Measurements from ENCODE around the gene ARHGAP40. TPM values are rescaled to one million over a fixed set of nuclear protein-coding genes. Genes with fewer than 3 reads are reported as not detected.

Gene ARHGAP40
- total and polyA plus RNA-seq, 7 experiments from 2014 or later: not detected

- intact Hi-C loops (cut with micrococcal nuclease): no loop called here
- no peaks in the 10 kb centered on the region for H3K36me3 ChIP-seq (ENCODE audit: control insufficient read depth in 2 of 3, insufficient read depth in 3 of 3, low read length in 3 of 3)
- no peaks in the 10 kb centered on the region for H3K4me1 Mint-ChIP-seq
- ChIA-PET CTCF (no interaction called here), POLR2A (no interaction called here)
- no peaks in the 10 kb centered on the region for H3K27me3 ChIP-seq (ENCODE audit: control insufficient read depth in 2 of 2, insufficient read depth in 2 of 2, low read length in 2 of 2)
- DNase-seq (no peak), ATAC-seq (no peak)
- H3K27ac Mint-ChIP-seq: no peak overlapping the region
- H3K4me1 ChIP-seq (ENCODE audit: control insufficient read depth in 2 of 2, insufficient read depth in 2 of 2, low read length in 2 of 2): no peaks in the 10 kb centered on the region
- no peak overlapping the region for H3K4me3 Mint-ChIP-seq
- peaks cover 0 to 12% (median 0%) of the 10 kb centered on the region in 11 donors for H3K9me3 Mint-ChIP-seq
- H3K9me3 ChIP-seq (ENCODE audit: control insufficient read depth in 2 of 3, low read length in 3 of 3): no peaks in the 10 kb centered on the region
- H3K27ac ChIP-seq (ENCODE audit: low read depth, low read length): no peak overlapping the region
- peaks cover 0 to 4% (median 0%) of the 10 kb centered on the region in 5 donors for H3K36me3 Mint-ChIP-seq
- no peak overlapping the region for H3K4me3 ChIP-seq (ENCODE audit: low read length)
- H3K27me3 Mint-ChIP-seq: peaks cover 0 to 11% (median 4%) of the 10 kb centered on the region in 5 donors
These were observed 25.5 kb downstream of the ARHGAP40 start for GRCh38 chr20:38626921-38627659.

GRCh38 chr20:38628580-38629470 lies 27.2 kb downstream of the ARHGAP40 start:
- no peak overlapping the region for H3K27ac Mint-ChIP-seq
- no peak for DNase-seq
- Histone ChIP-seq H3K27me3 (ENCODE audit: control insufficient read depth in 2 of 2, insufficient read depth in 2 of 2, low read length in 2 of 2) (no peaks in the 10 kb centered on the region), H3K4me3 (ENCODE audit: low read length) (no peak overlapping the region), H3K36me3 (ENCODE audit: control insufficient read depth in 2 of 3, insufficient read depth in 3 of 3, low read length in 3 of 3) (no peaks in the 10 kb centered on the region), H3K4me1 (ENCODE audit: control insufficient read depth in 2 of 2, insufficient read depth in 2 of 2, low read length in 2 of 2) (no peaks in the 10 kb centered on the region), H3K9me3 (ENCODE audit: control insufficient read depth in 2 of 3, low read length in 3 of 3) (no peaks in the 10 kb centered on the region), H3K27ac (ENCODE audit: low read depth, low read length) (no peak overlapping the region)
- H3K9me3 Mint-ChIP-seq: peaks cover 0 to 11% (median 0%) of the 10 kb centered on the region in 11 donors
- ChIA-PET CTCF (interaction anchor here (0.7 kb wide), 1 partner anchor 263 kb away, joined by 3 read pairs; no protein-coding TSS in a partner anchor), POLR2A (no interaction called here)
- ATAC-seq: no peak
- peaks cover 0 to 4% (median 0%) of the 10 kb centered on the region in 5 donors for H3K36me3 Mint-ChIP-seq
- intact Hi-C loops (cut with micrococcal nuclease): no loop called here
- peaks cover 2 to 11% (median 5%) of the 10 kb centered on the region in 5 donors for H3K27me3 Mint-ChIP-seq
- H3K4me3 Mint-ChIP-seq: no peak overlapping the region
- H3K4me1 Mint-ChIP-seq: peaks cover 0 to 6% (median 4%) of the 10 kb centered on the region in 7 donors

GRCh38 chr20:38629979-38630378 lies 28.4 kb downstream of the ARHGAP40 start:
- intact Hi-C loops (cut with micrococcal nuclease): loop anchor here in 1 of 2 donors (5.0 kb wide), 2 partner anchors 117 to 417 kb away; partner anchors contain the start of gene ACTR5
- Mint-ChIP-seq H3K27ac (no peak overlapping the region), H3K36me3 (no peaks in the 10 kb centered on the region), H3K27me3 (peaks cover 4 to 15% (median 13%) of the 10 kb centered on the region in 5 donors), H3K4me3 (no peak overlapping the region), H3K9me3 (no peaks in the 10 kb centered on the region), H3K4me1 (peaks cover 0 to 7% (median 5%) of the 10 kb centered on the region in 7 donors)
- Histone ChIP-seq H3K36me3 (ENCODE audit: control insufficient read depth in 2 of 3, insufficient read depth in 3 of 3, low read length in 3 of 3) (no peaks in the 10 kb centered on the region), H3K27ac (ENCODE audit: low read depth, low read length) (no peak overlapping the region), H3K4me1 (ENCODE audit: control insufficient read depth in 2 of 2, insufficient read depth in 2 of 2, low read length in 2 of 2) (no peaks in the 10 kb centered on the region), H3K27me3 (ENCODE audit: control insufficient read depth in 2 of 2, insufficient read depth in 2 of 2, low read length in 2 of 2) (no peaks in the 10 kb centered on the region), H3K9me3 (ENCODE audit: control insufficient read depth in 2 of 3, low read length in 3 of 3) (no peaks in the 10 kb centered on the region), H3K4me3 (ENCODE audit: low read length) (no peak overlapping the region)
- CTCF ChIA-PET: no interaction called here
- ATAC-seq (no peak), DNase-seq (no peak)
- POLR2A ChIA-PET: no interaction called here

- Histone ChIP-seq H3K9me3 (ENCODE audit: control insufficient read depth in 2 of 3, low read length in 3 of 3) (no peaks in the 10 kb centered on the region), H3K36me3 (ENCODE audit: control insufficient read depth in 2 of 3, insufficient read depth in 3 of 3, low read length in 3 of 3) (no peaks in the 10 kb centered on the region), H3K27me3 (ENCODE audit: control insufficient read depth in 2 of 2, insufficient read depth in 2 of 2, low read length in 2 of 2) (no peaks in the 10 kb centered on the region), H3K27ac (ENCODE audit: low read depth, low read length) (no peak overlapping the region), H3K4me3 (ENCODE audit: low read length) (no peak overlapping the region), H3K4me1 (ENCODE audit: control insufficient read depth in 2 of 2, insufficient read depth in 2 of 2, low read length in 2 of 2) (no peaks in the 10 kb centered on the region)
- ChIA-PET CTCF (no interaction called here), POLR2A (no interaction called here)
- H3K9me3 Mint-ChIP-seq: no peaks in the 10 kb centered on the region
- intact Hi-C loops (cut with micrococcal nuclease): loop anchor here in 1 of 2 donors (5.0 kb wide), 2 partner anchors 117 to 417 kb away; partner anchors contain the start of gene ACTR5
- H3K4me1 Mint-ChIP-seq: peaks cover 0 to 7% (median 5%) of the 10 kb centered on the region in 7 donors
- H3K4me3 Mint-ChIP-seq: no peak overlapping the region
- no peaks in the 10 kb centered on the region for H3K36me3 Mint-ChIP-seq
- H3K27me3 Mint-ChIP-seq: peaks cover 4 to 17% (median 13%) of the 10 kb centered on the region in 5 donors
- no peak overlapping the region for H3K27ac Mint-ChIP-seq
- no peak for DNase-seq
- no peak for ATAC-seq
These were observed 29.1 kb downstream of the ARHGAP40 start for GRCh38 chr20:38630727-38631126.

GRCh38 chr20:38631155-38632022 lies 29.8 kb downstream of the ARHGAP40 start:
- Mint-ChIP-seq H3K9me3 (no peaks in the 10 kb centered on the region), H3K36me3 (no peaks in the 10 kb centered on the region), H3K4me3 (no peak overlapping the region), H3K27me3 (peaks cover 8 to 20% (median 13%) of the 10 kb centered on the region in 5 donors), H3K4me1 (peaks cover 0 to 7% (median 5%) of the 10 kb centered on the region in 7 donors), H3K27ac (no peak overlapping the region)
- intact Hi-C loops (cut with micrococcal nuclease): loop anchor here in 1 of 2 donors (5.0 kb wide), 2 partner anchors 116 to 416 kb away; partner anchors contain the start of gene ACTR5
- H3K4me3 ChIP-seq (ENCODE audit: low read length): no peak overlapping the region
- no peaks in the 10 kb centered on the region for H3K4me1 ChIP-seq (ENCODE audit: control insufficient read depth in 2 of 2, insufficient read depth in 2 of 2, low read length in 2 of 2)
- no peak for DNase-seq
- H3K27me3 ChIP-seq (ENCODE audit: control insufficient read depth in 2 of 2, insufficient read depth in 2 of 2, low read length in 2 of 2): no peaks in the 10 kb centered on the region
- ChIA-PET POLR2A (no interaction called here), CTCF (interaction anchor here (0.6 kb wide), 1 partner anchor 222 kb away, joined by 3 read pairs; no protein-coding TSS in a partner anchor)
- ATAC-seq: no peak
- H3K9me3 ChIP-seq (ENCODE audit: control insufficient read depth in 2 of 3, low read length in 3 of 3): no peaks in the 10 kb centered on the region
- no peak overlapping the region for H3K27ac ChIP-seq (ENCODE audit: low read depth, low read length)
- H3K36me3 ChIP-seq (ENCODE audit: control insufficient read depth in 2 of 3, insufficient read depth in 3 of 3, low read length in 3 of 3): no peaks in the 10 kb centered on the region

- H3K27ac ChIP-seq (ENCODE audit: low read depth, low read length): no peak overlapping the region
- no peaks in the 10 kb centered on the region for H3K27me3 ChIP-seq (ENCODE audit: control insufficient read depth in 2 of 2, insufficient read depth in 2 of 2, low read length in 2 of 2)
- peaks cover 11 to 24% (median 18%) of the 10 kb centered on the region in 5 donors for H3K27me3 Mint-ChIP-seq
- no peak overlapping the region for H3K4me3 ChIP-seq (ENCODE audit: low read length)
- H3K4me1 ChIP-seq (ENCODE audit: control insufficient read depth in 2 of 2, insufficient read depth in 2 of 2, low read length in 2 of 2): no peaks in the 10 kb centered on the region
- CTCF ChIA-PET: interaction anchor here (0.7 to 1.5 kb wide), 5 partner anchors 21 to 259 kb away, joined by 3 read pairs; no protein-coding TSS in a partner anchor
- H3K36me3 ChIP-seq (ENCODE audit: control insufficient read depth in 2 of 3, insufficient read depth in 3 of 3, low read length in 3 of 3): no peaks in the 10 kb centered on the region
- POLR2A ChIA-PET: no interaction called here
- peaks cover 0 to 3% (median 0%) of the 10 kb centered on the region in 5 donors for H3K36me3 Mint-ChIP-seq
- H3K9me3 ChIP-seq (ENCODE audit: control insufficient read depth in 2 of 3, low read length in 3 of 3): no peaks in the 10 kb centered on the region
- no peak overlapping the region for H3K27ac Mint-ChIP-seq
- H3K4me3 Mint-ChIP-seq: no peak overlapping the region
- H3K4me1 Mint-ChIP-seq: peaks cover 0 to 7% (median 5%) of the 10 kb centered on the region in 7 donors
- intact Hi-C loops (cut with micrococcal nuclease): loop anchor here (1.0 to 5.0 kb wide), 3 partner anchors 114 to 414 kb away; partner anchors contain the start of gene ACTR5 (in 1 of the 2)
- peaks cover 0 to 2% (median 0%) of the 10 kb centered on the region in 11 donors for H3K9me3 Mint-ChIP-seq
- ATAC-seq (peak; percentile 84), DNase-seq (peak; percentile 6 to 56 (median 40))
These were observed 32.0 kb downstream of the ARHGAP40 start for GRCh38 chr20:38633577-38634093.

Data from naive thymus-derived CD4-positive, alpha-beta T cell (primary cell).